GM18511 (cell line): Measurements from ENCODE around the gene PHYKPL.

Experiments
- ATAC-seq: cut with Tn5 transposase; IDR thresholded peaks from one replicate; pipeline ENCODE4 v1.9.1; 2021; ENCODE audit warnings: mild to moderate bottlenecking, moderate library complexity; ENCODE audit not compliant: unreplicated experiment

PHYKPL gene

GRCh38 chr5:178232124-178232919 is at the start of gene PHYKPL:
PHYKPL (minus strand) TSS chr5:178232802; CDS start chr5:178232550, 252 bp downstream.
- peak; percentile 73 for ATAC-seq

- no peak for ATAC-seq
Measured at GRCh38 chr5:178282391-178282790, 49.8 kb upstream of the PHYKPL start.

GRCh38 chr5:178281331-178281730 is 48.7 kb upstream of the PHYKPL start:
- no peak for ATAC-seq

- no peak for ATAC-seq
Measured at GRCh38 chr5:178280631-178281030, 48.0 kb upstream of the PHYKPL start.

GRCh38 chr5:178279723-178280438 is 47.3 kb upstream of the PHYKPL start:
- peak; percentile 80 for ATAC-seq

GRCh38 chr5:178279026-178279722 is 46.6 kb upstream of the PHYKPL start:
- no peak for ATAC-seq

- no peak for ATAC-seq
Measured at GRCh38 chr5:178278358-178279023, 45.9 kb upstream of the PHYKPL start.

GRCh38 chr5:178277866-178278265 is 45.3 kb upstream of the PHYKPL start:
- ATAC-seq: no peak

- no peak for ATAC-seq
Measured at GRCh38 chr5:178277346-178277745, 44.7 kb upstream of the PHYKPL start.

GRCh38 chr5:178274781-178275537 is 42.4 kb upstream of the PHYKPL start:
- no peak for ATAC-seq

- no peak for ATAC-seq
Measured at GRCh38 chr5:178273665-178274541, 41.3 kb upstream of the PHYKPL start.

- ATAC-seq: no peak
Measured at GRCh38 chr5:178273041-178273440, 40.4 kb upstream of the PHYKPL start.

- ATAC-seq: no peak
Measured at GRCh38 chr5:178272591-178272990, 40.0 kb upstream of the PHYKPL start.

GRCh38 chr5:178271726-178272479 is 39.3 kb upstream of the PHYKPL start:
- no peak for ATAC-seq

GRCh38 chr5:178271231-178271630 is 38.6 kb upstream of the PHYKPL start:
- no peak for ATAC-seq

- no peak for ATAC-seq
Measured at GRCh38 chr5:178269499-178269898, 36.9 kb upstream of the PHYKPL start.

GRCh38 chr5:178267876-178268275 is 35.3 kb upstream of the PHYKPL start:
- no peak for ATAC-seq

GRCh38 chr5:178267245-178267644 is 34.6 kb upstream of the PHYKPL start:
- ATAC-seq: no peak

GRCh38 chr5:178266581-178266980 is 34.0 kb upstream of the PHYKPL start:
- ATAC-seq: no peak
